Endodermal cell (in vitro differentiated cells): Measurements from ENCODE around the gene ZNF723. TPM values are rescaled to one million over a fixed set of nuclear protein-coding genes. Genes with fewer than 3 reads are reported as not detected.

Experiments used
- DNase-seq: peaks from one replicate; pipeline ENCODE4 v3.0.0-alpha.2; 2017
- H3K27ac ChIP-seq: 2 replicates; pipeline ENCODE4 v1.5.1; 2013; ENCODE audit warnings: mild to moderate bottlenecking, low read depth, low read length, moderate library complexity
- H3K27me3 ChIP-seq: 2 replicates; pipeline ENCODE4 v1.6.1; 2013; ENCODE audit warnings: mild to moderate bottlenecking, low read length, moderate library complexity; ENCODE audit not compliant: insufficient read depth, control insufficient read depth, poor library complexity, severe bottlenecking
- H3K36me3 ChIP-seq: 2 replicates; pipeline ENCODE4 v1.7.0; 2013; ENCODE audit warnings: mild to moderate bottlenecking, low read length, moderate library complexity; ENCODE audit not compliant: control insufficient read depth, insufficient read depth
- H3K4me1 ChIP-seq: one replicate; pipeline ENCODE4 v1.7.0; 2013; ENCODE audit warnings: low read length; ENCODE audit not compliant: control insufficient read depth, insufficient read depth
- H3K4me3 ChIP-seq: 2 replicates; pipeline ENCODE4 v1.5.1; 2013; ENCODE audit warnings: mild to moderate bottlenecking, low read length, moderate library complexity
- H3K9ac ChIP-seq: 2 replicates; pipeline ENCODE4 v1.6.1; 2013; ENCODE audit warnings: mild to moderate bottlenecking, low read length, moderate library complexity; ENCODE audit not compliant: poor library complexity, severe bottlenecking; ENCODE audit errors: extremely low read depth
- H3K9me3 ChIP-seq: 2 replicates; pipeline ENCODE4 v1.6.1; 2013; ENCODE audit warnings: mild to moderate bottlenecking, low read length, moderate library complexity; ENCODE audit not compliant: control insufficient read depth
- H3K27ac Mint-ChIP-seq: 2 replicates; pipeline ENCODE4 v1.8.0; 2020; ENCODE audit warnings: mixed read lengths
- H3K27me3 Mint-ChIP-seq: 2 replicates; pipeline ENCODE4 v1.8.0; 2021; ENCODE audit warnings: mild to moderate bottlenecking, mixed read lengths; ENCODE audit not compliant: insufficient read depth
- H3K36me3 Mint-ChIP-seq: 2 replicates; pipeline ENCODE4 v1.8.0; 2020; ENCODE audit warnings: low read depth, mixed read lengths
- H3K4me1 Mint-ChIP-seq: 2 replicates; pipeline ENCODE4 v1.8.0; 2020; ENCODE audit warnings: mixed read lengths
- H3K4me3 Mint-ChIP-seq: 2 replicates; pipeline ENCODE4 v1.8.0; 2020; ENCODE audit warnings: mild to moderate bottlenecking, moderate library complexity, mixed read lengths
- H3K9me3 Mint-ChIP-seq: 2 replicates; pipeline ENCODE4 v1.8.0; 2020; ENCODE audit warnings: mild to moderate bottlenecking, mixed read lengths
- WGBS, 2 experiments: methylation state at CpG; one replicate each; pipeline versions ENCODE4 v1.1.5 to v1.1.7; 2013; ENCODE audit warnings: missing lambda C conversion rate in 2 of 2, mixed read lengths in 1 of 2; ENCODE audit not compliant: insufficient coverage in 1 of 2, insufficient read length in 1 of 2; 5-methylcytosine and 5-hydroxymethylcytosine counted together
- total RNA-seq, 2 donors: library from RNA; stranded (reverse); fragmentation: NEBNext Ultra II Directional in 1 of 2; extraction: Animal tissue kit (Norgen Biotek cat#: 25700) in 1 of 2; gene quantifications; 2 replicates in 1 of 2; 3 replicates in 1 of 2; pipeline ENCODE4 v1.2.1, GENCODE V29; 2021
- TF ChIP-seq, protein P1 (sequence below): fragments of 200-600 bp; sonication (generic); conservative IDR thresholded peaks from 2 replicates; pipeline ENCODE4 v1.5.0; 2021; ENCODE audit warnings: antibody characterized with exemption, mild to moderate bottlenecking

Gene ZNF723
- total RNA-seq, 2 donors from 2014 or later = not detected

DNA sequence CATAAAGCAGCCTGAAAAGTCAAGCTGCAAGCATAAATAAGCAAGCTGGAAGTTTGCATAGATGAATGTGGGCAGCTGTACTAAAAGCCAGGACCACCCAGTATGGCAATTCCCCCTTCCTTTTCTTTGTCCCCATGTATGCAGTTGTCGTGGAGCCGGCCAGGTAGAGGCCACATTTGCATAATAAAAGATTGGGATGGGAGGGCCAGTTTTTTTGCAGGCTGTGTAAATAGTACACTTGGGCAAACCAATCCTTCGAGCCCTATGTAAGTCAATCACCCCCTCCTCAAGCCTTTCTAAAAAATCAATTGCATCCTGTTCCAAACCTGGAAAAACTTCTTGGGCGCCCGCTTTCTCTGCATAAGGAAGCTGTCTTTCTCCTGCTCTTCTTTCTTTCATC is 35.1 kb upstream of the ZNF723 start:
- peaks cover 90% of the 10 kb centered on the region for H3K9me3 Mint-ChIP-seq

DNA sequence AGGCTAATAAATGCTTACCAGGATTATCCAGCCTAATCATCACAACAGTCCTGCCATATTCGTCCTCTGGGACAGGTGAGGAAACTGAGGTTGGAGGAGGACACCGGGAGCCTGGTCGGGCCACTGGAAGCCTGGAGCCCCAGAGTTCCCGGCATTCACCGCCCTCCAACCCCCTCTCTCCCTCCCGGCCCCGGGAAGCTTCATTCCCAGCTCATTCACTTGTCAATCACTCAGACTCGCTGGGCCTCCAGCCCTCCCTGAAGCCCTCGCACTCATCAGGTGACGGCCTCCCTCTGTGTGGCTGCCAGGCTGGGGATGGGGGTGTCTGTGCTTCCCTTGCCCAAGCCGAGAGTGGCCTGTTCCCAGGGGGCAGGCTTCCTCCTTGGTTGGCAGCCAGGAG is 25.7 kb upstream of the ZNF723 start:
- Histone ChIP-seq H3K27ac (no peak overlapping the region), H3K9me3 (peaks cover 52% of the 10 kb centered on the region), H3K4me3 (no peak overlapping the region), H3K27me3 (no peaks in the 10 kb centered on the region), H3K9ac (no peak overlapping the region), H3K4me1 (no peaks in the 10 kb centered on the region), H3K36me3 (no peaks in the 10 kb centered on the region)
- Mint-ChIP-seq H3K36me3 (no peaks in the 10 kb centered on the region), H3K27me3 (no peaks in the 10 kb centered on the region), H3K9me3 (peaks cover 80% of the 10 kb centered on the region), H3K4me3 (no peak overlapping the region), H3K27ac (no peak overlapping the region), H3K4me1 (no peaks in the 10 kb centered on the region)
- TF ChIP-seq, protein P1, sequence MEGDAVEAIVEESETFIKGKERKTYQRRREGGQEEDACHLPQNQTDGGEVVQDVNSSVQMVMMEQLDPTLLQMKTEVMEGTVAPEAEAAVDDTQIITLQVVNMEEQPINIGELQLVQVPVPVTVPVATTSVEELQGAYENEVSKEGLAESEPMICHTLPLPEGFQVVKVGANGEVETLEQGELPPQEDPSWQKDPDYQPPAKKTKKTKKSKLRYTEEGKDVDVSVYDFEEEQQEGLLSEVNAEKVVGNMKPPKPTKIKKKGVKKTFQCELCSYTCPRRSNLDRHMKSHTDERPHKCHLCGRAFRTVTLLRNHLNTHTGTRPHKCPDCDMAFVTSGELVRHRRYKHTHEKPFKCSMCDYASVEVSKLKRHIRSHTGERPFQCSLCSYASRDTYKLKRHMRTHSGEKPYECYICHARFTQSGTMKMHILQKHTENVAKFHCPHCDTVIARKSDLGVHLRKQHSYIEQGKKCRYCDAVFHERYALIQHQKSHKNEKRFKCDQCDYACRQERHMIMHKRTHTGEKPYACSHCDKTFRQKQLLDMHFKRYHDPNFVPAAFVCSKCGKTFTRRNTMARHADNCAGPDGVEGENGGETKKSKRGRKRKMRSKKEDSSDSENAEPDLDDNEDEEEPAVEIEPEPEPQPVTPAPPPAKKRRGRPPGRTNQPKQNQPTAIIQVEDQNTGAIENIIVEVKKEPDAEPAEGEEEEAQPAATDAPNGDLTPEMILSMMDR = no peak
- no peak for DNase-seq
- WGBS, 2 experiments = 83% methylated on average over 11 of the region's 11 CpGs; no CpG with 5 or more reads in 1 of the 2 experiments

More for the DNA sequence above, 35.1 kb upstream of the ZNF723 start:
- peaks cover 5% of the 10 kb centered on the region for H3K36me3 Mint-ChIP-seq
- Histone ChIP-seq H3K9ac (no peak overlapping the region), H3K9me3 (peaks cover 65% of the 10 kb centered on the region), H3K4me1 (no peaks in the 10 kb centered on the region), H3K27ac (no peak overlapping the region), H3K4me3 (no peak overlapping the region), H3K36me3 (no peaks in the 10 kb centered on the region), H3K27me3 (no peaks in the 10 kb centered on the region)
- TF ChIP-seq, protein P1 = no peak
- no peak overlapping the region for H3K27ac Mint-ChIP-seq
- no peak for DNase-seq
- WGBS, 2 experiments = 90 to 94% methylated on average over 2 to 3 of the region's 5 CpGs
- H3K4me3 Mint-ChIP-seq = no peak overlapping the region
- no peaks in the 10 kb centered on the region for H3K4me1 Mint-ChIP-seq
- H3K27me3 Mint-ChIP-seq = no peaks in the 10 kb centered on the region

DNA sequence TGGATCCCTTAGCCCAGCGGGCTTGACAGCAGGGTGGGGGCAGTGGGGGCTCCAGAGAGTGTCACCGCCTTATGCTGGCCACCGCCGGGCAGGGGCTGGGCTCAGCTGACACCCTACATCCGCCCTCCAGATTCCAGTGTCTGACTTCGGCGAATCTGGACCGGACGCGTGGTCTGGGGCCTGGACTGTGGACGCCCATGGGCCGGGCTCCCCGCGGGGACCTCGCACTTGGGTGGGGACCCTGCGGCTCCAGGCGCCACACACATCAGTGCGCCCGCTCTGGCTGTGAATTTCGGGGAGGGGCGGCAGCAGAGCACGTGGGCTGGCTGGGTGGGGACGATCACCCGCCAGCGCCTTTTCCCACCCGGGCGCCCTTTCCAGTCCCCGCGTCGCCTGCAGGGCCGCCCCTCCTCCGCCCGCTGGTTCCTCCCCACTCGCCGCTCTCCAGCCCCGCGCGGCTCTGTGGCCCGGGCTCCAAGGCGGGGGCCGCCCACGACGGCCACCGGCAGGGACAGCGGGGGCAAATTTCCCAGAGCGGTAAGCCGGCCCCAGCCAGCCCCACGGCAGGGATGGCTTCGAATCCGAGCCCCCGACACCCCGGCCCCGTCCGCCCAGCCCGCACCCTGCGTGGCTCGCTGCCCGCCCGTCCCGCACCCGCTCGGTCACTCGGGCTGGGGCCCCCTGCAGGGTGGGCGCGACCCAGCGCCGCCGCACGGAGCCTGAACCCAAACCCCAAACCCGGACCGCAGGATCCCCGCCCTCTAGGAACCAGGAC is 24.8 kb upstream of the ZNF723 start:
- Histone ChIP-seq H3K27ac (no peak overlapping the region), H3K27me3 (no peaks in the 10 kb centered on the region), H3K36me3 (no peaks in the 10 kb centered on the region), H3K4me1 (no peaks in the 10 kb centered on the region), H3K9ac (no peak overlapping the region), H3K9me3 (peaks cover 52% of the 10 kb centered on the region), H3K4me3 (no peak overlapping the region)
- WGBS, 2 experiments = 91 to 94% methylated on average over 25 to 72 of the region's 72 CpGs
- H3K4me3 Mint-ChIP-seq = no peak overlapping the region
- no peaks in the 10 kb centered on the region for H3K27me3 Mint-ChIP-seq
- TF ChIP-seq, protein P1 = no peak
- no peaks in the 10 kb centered on the region for H3K4me1 Mint-ChIP-seq
- no peaks in the 10 kb centered on the region for H3K36me3 Mint-ChIP-seq
- H3K9me3 Mint-ChIP-seq = peaks cover 82% of the 10 kb centered on the region
- no peak overlapping the region for H3K27ac Mint-ChIP-seq
- DNase-seq = no peak
